Kidney (tissue), 14 donors: ENCODE results near the gene NDUFB11. TPM values are rescaled to one million over a fixed set of nuclear protein-coding genes. Genes with fewer than 3 reads are reported as not detected.
A peak's percentile ranks its signal among the peaks of the same experiment; 100 is the strongest.

Experiments
- DNase-seq, 5 donors: peaks; one replicate each; pipeline ENCODE4 v3.0.0-alpha.2; 2013 to 2020
- FAIRE-seq: peaks from 2 replicates; lab custom pipeline; 2012; peaks lifted over from hg19 to GRCh38; lab: Jason Lieb, UNC
- H3K27ac ChIP-seq, 2 donors: one replicate each; pipeline ENCODE4 v1.7.0; 2013; ENCODE audit warnings: low read depth in 2 of 2, low read length in 2 of 2, inconsistent platforms in 1 of 2
- H3K27me3 ChIP-seq: one replicate; pipeline ENCODE4 v1.7.1; 2013; ENCODE audit warnings: low read length, inconsistent platforms; ENCODE audit not compliant: control insufficient read depth, insufficient read depth
- H3K36me3 ChIP-seq, 3 donors: one replicate each; pipeline versions ENCODE4 v1.7.0 to v1.7.1; 2013; ENCODE audit warnings: low read length in 3 of 3, control low read depth in 1 of 3, inconsistent platforms in 1 of 3; ENCODE audit not compliant: insufficient read depth in 3 of 3, control insufficient read depth in 2 of 3
- H3K4me1 ChIP-seq, 3 donors: one replicate each; pipeline versions ENCODE4 v1.7.0 to v1.7.1; 2013; ENCODE audit warnings: low read length in 3 of 3, inconsistent platforms in 1 of 3, low read depth in 1 of 3; ENCODE audit not compliant: control insufficient read depth in 2 of 3, insufficient read depth in 2 of 3
- H3K4me3 ChIP-seq, 3 donors: one replicate each; pipeline versions ENCODE4 v1.7.0 to v1.8.1; 2013; ENCODE audit warnings: low read length in 3 of 3, control low read depth in 1 of 3, inconsistent platforms in 1 of 3
- H3K9ac ChIP-seq, 3 donors: one replicate each; pipeline versions ENCODE4 v1.7.0 to v1.7.1; 2013; ENCODE audit warnings: low read length in 3 of 3, control low read depth in 1 of 3, inconsistent platforms in 1 of 3
- H3K9me3 ChIP-seq, 3 donors: one replicate each; pipeline versions ENCODE4 v1.7.0 to v1.7.1; 2013; ENCODE audit warnings: low read length in 3 of 3, control low read depth in 1 of 3, inconsistent platforms in 1 of 3; ENCODE audit not compliant: control insufficient read depth in 2 of 3, insufficient read depth in 1 of 3
- CTCF ChIP-seq: IDR thresholded peaks from 3 replicates; pipeline ENCODE4 v1.5.1; 2012; ENCODE audit warnings: mild to moderate bottlenecking, moderate library complexity, borderline replicate concordance; ENCODE audit not compliant: insufficient read depth; ENCODE audit errors: extremely low read depth
- intact Hi-C: fragments of 100-400 bp; cut with DNase I; formaldehyde crosslinking; loops from one replicate; pipeline ENCODE4 v1.11.1; 2022
- polyA plus RNA-seq: library from polyadenylated mRNA; stranded (reverse); fragments of 350-450 nt; fragmentation: Illumina TruSeq; extraction: RNeasy Lipid Tissue Mini Kit (QIAGEN cat#74804); gene quantifications from one replicate; pipeline ENCODE4 v1.2.3, GENCODE V29; 2014; ENCODE audit warnings: low read depth, low replicate concordance; ENCODE audit not compliant: insufficient read depth
- total RNA-seq: library from RNA; stranded (reverse); fragmentation: NEBNext Ultra II Directional; extraction: Animal tissue kit (Norgen Biotek cat#: 25700); gene quantifications from one replicate; pipeline ENCODE4 v1.2.1, GENCODE V29; 2021
- donor health status: control.
- donor health status: control.
- donor health status: control.
- donor health status: control.
- donor health status: control.
- donor health status: DM: yes; HTN: yes; CAD: no.
- donor health status: Normal renal cell carcinoma (clear cell type).

Gene NDUFB11
- total and polyA plus RNA-seq, 2 donors from 2014 or later = 70.7 to 215 TPM

GRCh38 chrX:47191806-47192401 lies 47.4 kb upstream of the NDUFB11 start:
- intact Hi-C loops = no loop called here
- peaks cover 13% of the 10 kb centered on the region for H3K27me3 ChIP-seq
- peaks cover 0 to 18% (median 9%) of the 10 kb centered on the region in 3 donors for H3K4me1 ChIP-seq
- no peak for TF ChIP-seq CTCF
- DNase-seq = peak in 1 of 5 donors; percentile 15
- H3K27ac ChIP-seq = no peak overlapping the region
- H3K4me3 ChIP-seq = peak overlapping the region in 2 of 3 donors; percentile 12 to 69
- no peak for FAIRE-seq
- H3K9me3 ChIP-seq = no peaks in the 10 kb centered on the region
- H3K36me3 ChIP-seq = no peaks in the 10 kb centered on the region
- H3K9ac ChIP-seq = peak overlapping the region in 1 of 3 donors; percentile 55

- no peak for TF ChIP-seq CTCF
- H3K4me3 ChIP-seq = peak overlapping the region; percentile 36 to 69 (median 49)
- peaks cover 0 to 13% (median 3%) of the 10 kb centered on the region in 3 donors for H3K4me1 ChIP-seq
- peaks cover 0 to 3% (median 0%) of the 10 kb centered on the region in 3 donors for H3K36me3 ChIP-seq
- peaks cover 13% of the 10 kb centered on the region for H3K27me3 ChIP-seq
- FAIRE-seq (no peak), DNase-seq (peak in 3 of 5 donors; percentile 16 to 75 (median 29))
- H3K27ac ChIP-seq = peak overlapping the region in 1 of 2 donors; percentile 1
- H3K9me3 ChIP-seq = no peaks in the 10 kb centered on the region
- peak overlapping the region in 2 of 3 donors; percentile 55 to 65 for H3K9ac ChIP-seq
- intact Hi-C loops = no loop called here
These were observed 46.8 kb upstream of the NDUFB11 start for GRCh38 chrX:47191331-47191730.

- peaks cover 0 to 6% (median 0%) of the 10 kb centered on the region in 3 donors for H3K4me1 ChIP-seq
- no peak for FAIRE-seq
- H3K36me3 ChIP-seq = peaks cover 0 to 4% (median 0%) of the 10 kb centered on the region in 3 donors
- H3K4me3 ChIP-seq = peak overlapping the region; percentile 49 to 69 (median 57)
- no peak for TF ChIP-seq CTCF
- H3K9ac ChIP-seq = peak overlapping the region in 1 of 3 donors; percentile 55
- intact Hi-C loops = no loop called here
- peaks cover 13% of the 10 kb centered on the region for H3K27me3 ChIP-seq
- H3K27ac ChIP-seq = peak overlapping the region; percentile 1 to 22
- no peaks in the 10 kb centered on the region for H3K9me3 ChIP-seq
- peak; percentile 92 to 96 (median 93) for DNase-seq
These were observed 46.2 kb upstream of the NDUFB11 start for GRCh38 chrX:47190445-47191269.
